ENCODE results near the gene MARS1.

MARS1 gene

DNA sequence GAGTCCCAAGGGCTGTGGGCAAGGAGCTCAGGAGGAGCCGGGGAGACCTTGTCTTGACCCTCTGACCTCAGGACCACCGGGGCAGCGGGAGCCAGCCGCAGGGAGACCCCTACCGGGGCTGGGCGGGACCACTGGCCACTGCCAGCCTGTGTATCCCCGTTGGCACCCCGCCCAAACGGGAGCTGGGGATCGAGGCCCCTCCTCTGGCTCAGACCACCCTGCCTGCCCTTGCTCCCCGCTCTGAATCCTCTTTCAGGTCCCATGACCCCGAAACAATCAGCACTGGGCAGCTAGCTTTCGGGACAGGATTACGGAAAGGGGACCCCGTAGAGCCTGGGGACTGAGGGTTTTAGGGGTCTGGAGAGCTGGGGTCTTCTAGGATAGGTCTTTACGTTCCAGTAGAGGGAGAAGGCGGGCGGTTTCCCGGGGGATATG is 27.0 kb upstream of the MARS1 start:
- Histone ChIP-seq H3K79me2 (no peaks in the 10 kb centered on the region), H3K9ac (no peak overlapping the region), H3K4me3 (ENCODE audit: low read depth, low read length) (no peak overlapping the region), H3K36me3 (ENCODE audit: control insufficient read depth, insufficient read depth, low read length) (no peaks in the 10 kb centered on the region), H3K4me2 (ENCODE audit: low read length) (no peak overlapping the region), H3K27me3 (ENCODE audit: control insufficient read depth, insufficient read depth, low read length) (no peaks in the 10 kb centered on the region), H2AFZ (no peak overlapping the region), H3K4me1 (peaks cover 12% of the 10 kb centered on the region), H3K9me3 (ENCODE audit: control insufficient read depth, low read length) (no peaks in the 10 kb centered on the region), H3K27ac (no peak overlapping the region)
- no peak for TF ChIP-seq CTCF (IDR thresholded peaks at IDR 0.05)

- H3K4me2 ChIP-seq (ENCODE audit: low read length), result peak overlapping the region; percentile 81
- no peaks in the 10 kb centered on the region for H3K9me3 ChIP-seq (ENCODE audit: control insufficient read depth, low read length)
- H3K9ac ChIP-seq, result no peak overlapping the region
- no peak overlapping the region for H3K27ac ChIP-seq
- no peak for TF ChIP-seq CTCF (IDR thresholded peaks at IDR 0.05)
- no peaks in the 10 kb centered on the region for H3K79me2 ChIP-seq
- peaks cover 8% of the 10 kb centered on the region for H3K4me1 ChIP-seq
- H3K36me3 ChIP-seq (ENCODE audit: control insufficient read depth, insufficient read depth, low read length), result no peaks in the 10 kb centered on the region
- H3K27me3 ChIP-seq (ENCODE audit: control insufficient read depth, insufficient read depth, low read length), result no peaks in the 10 kb centered on the region
- peak overlapping the region; percentile 2 for H2AFZ ChIP-seq
- peak overlapping the region; percentile 72 for H3K4me3 ChIP-seq (ENCODE audit: low read depth, low read length)
Observed at GRCh38 chr12:57461276-57461916, 26.5 kb upstream of the MARS1 start.

DNA sequence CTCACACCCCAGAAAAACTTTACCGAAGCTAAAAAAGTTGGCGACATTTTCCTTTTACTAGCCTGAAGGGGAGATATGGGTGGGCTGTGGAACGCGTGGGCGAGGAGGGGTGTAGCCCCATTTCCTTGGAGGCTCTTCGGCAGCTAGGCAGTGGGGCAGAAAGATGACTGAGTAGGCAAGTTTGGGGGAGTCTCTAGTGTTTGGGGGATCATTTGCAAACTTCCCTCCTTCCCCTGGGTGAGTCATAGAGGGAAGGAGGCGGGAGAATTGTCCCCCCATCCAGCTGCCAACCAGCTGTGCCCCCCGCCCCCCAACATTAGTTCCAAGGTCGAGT is 26.0 kb upstream of the MARS1 start:
- no peaks in the 10 kb centered on the region for H3K36me3 ChIP-seq (ENCODE audit: control insufficient read depth, insufficient read depth, low read length)
- no peak overlapping the region for H3K27ac ChIP-seq
- no peak overlapping the region for H3K9ac ChIP-seq
- H2AFZ ChIP-seq, result peak overlapping the region; percentile 2
- peak overlapping the region; percentile 81 for H3K4me2 ChIP-seq (ENCODE audit: low read length)
- H3K79me2 ChIP-seq, result no peaks in the 10 kb centered on the region
- TF ChIP-seq CTCF (IDR thresholded peaks at IDR 0.05), result no peak
- peak overlapping the region; percentile 72 for H3K4me3 ChIP-seq (ENCODE audit: low read depth, low read length)
- peaks cover 8% of the 10 kb centered on the region for H3K4me1 ChIP-seq
- H3K27me3 ChIP-seq (ENCODE audit: control insufficient read depth, insufficient read depth, low read length), result no peaks in the 10 kb centered on the region
- H3K9me3 ChIP-seq (ENCODE audit: control insufficient read depth, low read length), result no peaks in the 10 kb centered on the region

GRCh38 chr12:57462251-57462911 is 25.5 kb upstream of the MARS1 start:
- H3K4me2 ChIP-seq (ENCODE audit: low read length), result peak overlapping the region; percentile 81
- no peaks in the 10 kb centered on the region for H3K79me2 ChIP-seq
- no peak overlapping the region for H3K9ac ChIP-seq
- H3K4me1 ChIP-seq, result peaks cover 8% of the 10 kb centered on the region
- no peaks in the 10 kb centered on the region for H3K27me3 ChIP-seq (ENCODE audit: control insufficient read depth, insufficient read depth, low read length)
- no peaks in the 10 kb centered on the region for H3K36me3 ChIP-seq (ENCODE audit: control insufficient read depth, insufficient read depth, low read length)
- H3K9me3 ChIP-seq (ENCODE audit: control insufficient read depth, low read length), result no peaks in the 10 kb centered on the region
- peak overlapping the region; percentile 26 for H3K27ac ChIP-seq
- H2AFZ ChIP-seq, result peak overlapping the region; percentile 68
- peak; percentile 96 for TF ChIP-seq CTCF (IDR thresholded peaks at IDR 0.05)
- peak overlapping the region; percentile 72 for H3K4me3 ChIP-seq (ENCODE audit: low read depth, low read length)

- no peak overlapping the region for H3K27ac ChIP-seq
- no peaks in the 10 kb centered on the region for H3K36me3 ChIP-seq (ENCODE audit: control insufficient read depth, insufficient read depth, low read length)
- no peaks in the 10 kb centered on the region for H3K79me2 ChIP-seq
- no peak overlapping the region for H3K9ac ChIP-seq
- peak overlapping the region; percentile 72 for H3K4me3 ChIP-seq (ENCODE audit: low read depth, low read length)
- peaks cover 8% of the 10 kb centered on the region for H3K4me1 ChIP-seq
- no peaks in the 10 kb centered on the region for H3K9me3 ChIP-seq (ENCODE audit: control insufficient read depth, low read length)
- TF ChIP-seq CTCF (IDR thresholded peaks at IDR 0.05), result no peak
- peak overlapping the region; percentile 81 for H3K4me2 ChIP-seq (ENCODE audit: low read length)
- H2AFZ ChIP-seq, result peak overlapping the region; percentile 68
- H3K27me3 ChIP-seq (ENCODE audit: control insufficient read depth, insufficient read depth, low read length), result no peaks in the 10 kb centered on the region
Observed at GRCh38 chr12:57462912-57463253, 25.0 kb upstream of the MARS1 start.
